Gastrocnemius medialis (tissue), 4 donors: Measurements from ENCODE around the gene PLA2G1B. TPM values are rescaled to one million over a fixed set of nuclear protein-coding genes. Genes with fewer than 3 reads are reported as not detected.

Experiments used
- ATAC-seq, 2 donors: fragments of 150-250 bp; one replicate each; pipeline ENCODE4 v1.9.1; 2016
- DNase-seq, 2 donors: peaks; one replicate each; pipeline ENCODE4 v3.0.0-alpha.2; 2019
- H3K27ac ChIP-seq, 4 donors: fragments of 200-600 bp; sonication (generic); 1 replicate in 1 of 4; 2 replicates in 3 of 4; pipeline ENCODE4 v1.5.1; 2016 to 2018; ENCODE audit warnings: mild to moderate bottlenecking in 2 of 4, moderate library complexity in 1 of 4
- H3K27me3 ChIP-seq, 3 donors: fragments of 200-600 bp; sonication (generic) in 2 of 3; 1 replicate in 1 of 3; 2 replicates in 2 of 3; pipeline versions ENCODE4 v1.5.1 to v1.6.0; 2016 to 2019; ENCODE audit warnings: mild to moderate bottlenecking in 1 of 3, moderate library complexity in 1 of 3
- H3K36me3 ChIP-seq, 2 donors: fragments of 200-600 bp; sonication (generic) in 1 of 2; one replicate each; pipeline ENCODE4 v1.5.1; 2017 to 2018
- H3K4me1 ChIP-seq, 2 donors: fragments of 200-600 bp; sonication (generic) in 1 of 2; one replicate each; pipeline ENCODE4 v1.5.1; 2016 to 2017; ENCODE audit warnings: mild to moderate bottlenecking in 2 of 2
- H3K4me3 ChIP-seq, 4 donors: fragments of 200-600 bp; sonication (generic) in 3 of 4; 1 replicate in 1 of 4; 2 replicates in 3 of 4; pipeline ENCODE4 v1.5.1; 2016 to 2019; ENCODE audit warnings: mild to moderate bottlenecking in 2 of 4
- H3K9me3 ChIP-seq, 3 donors: fragments of 200-600 bp; sonication (generic) in 2 of 3; 1 replicate in 1 of 3; 2 replicates in 2 of 3; pipeline ENCODE4 v1.5.1; 2016 to 2019
- CTCF ChIP-seq, 5 experiments: fragments of 450-650 bp in 3 of 5; fragments of 200-600 bp in 2 of 5; sonication (generic) in 2 of 5; IDR thresholded peaks in 4 of 5; conservative IDR thresholded peaks in 1 of 5; 1 replicate in 4 of 5; 2 replicates in 1 of 5; pipeline ENCODE4 v1.5.1; 2016 to 2019; ENCODE audit warnings: antibody characterized with exemption in 5 of 5, mild to moderate bottlenecking in 3 of 5, moderate library complexity in 3 of 5
- POLR2A ChIP-seq, 2 donors: fragments of 450-650 bp; IDR thresholded peaks; one replicate each; pipeline ENCODE4 v1.6.1; 2017; ENCODE audit warnings: antibody characterized with exemption in 2 of 2, mild to moderate bottlenecking in 2 of 2, moderate library complexity in 2 of 2
- in situ Hi-C, 4 donors: fragments of 200-750 bp; cut with MboI; loops; one replicate each; pipeline versions ENCODE4 v1.15.0 to v1.8.0; 2017; ENCODE audit warnings: low sequenced_read_pairs in 4 of 4
- intact Hi-C: fragments of 100-400 bp; cut with DNase I; formaldehyde crosslinking; loops from one replicate; pipeline ENCODE4 v1.15.1; 2023; ENCODE audit warnings: low total_unique reads
- total RNA-seq, 4 donors: library from RNA; depleted of rRNA; stranded (reverse); fragments of >200 nt; gene quantifications; one replicate each; pipeline versions ENCODE4 v1.1.0 to v1.2.3, GENCODE V29; 2016

PLA2G1B gene
- total RNA-seq, 4 donors from 2014 or later, result not detected

- in situ Hi-C loops (no loop called here), intact Hi-C loops (loop anchor here (1.0 to 10.0 kb wide), 4 partner anchors 15 to 697 kb away; partner anchors contain the start of genes C12orf43, COX6A1, RNU4-1 and SIRT4)
- ATAC-seq (peak; percentile 99), DNase-seq (peak; percentile 99 to 100)
- Histone ChIP-seq H3K9me3 (no peaks in the 10 kb centered on the region), H3K4me3 (peak overlapping the region; percentile 67 to 81 (median 73)), H3K36me3 (peaks cover 0 to 5% of the 10 kb centered on the region in 2 donors), H3K4me1 (peaks cover 3 to 7% of the 10 kb centered on the region in 2 donors), H3K27ac (peak overlapping the region; percentile 92 to 96 (median 94)), H3K27me3 (no peaks in the 10 kb centered on the region)
- TF ChIP-seq CTCF (IDR thresholded peaks at IDR 0.05 in 4 of 5, conservative IDR thresholded peaks at IDR 0.05 in 1 of 5), result peak; percentile 55 to 70 (median 62)
- peak; percentile 78 to 86 for TF ChIP-seq POLR2A (IDR thresholded peaks at IDR 0.05)
Measured at GRCh38 chr12:120317224-120318105, 10.1 kb downstream of the PLA2G1B start.

DNA sequence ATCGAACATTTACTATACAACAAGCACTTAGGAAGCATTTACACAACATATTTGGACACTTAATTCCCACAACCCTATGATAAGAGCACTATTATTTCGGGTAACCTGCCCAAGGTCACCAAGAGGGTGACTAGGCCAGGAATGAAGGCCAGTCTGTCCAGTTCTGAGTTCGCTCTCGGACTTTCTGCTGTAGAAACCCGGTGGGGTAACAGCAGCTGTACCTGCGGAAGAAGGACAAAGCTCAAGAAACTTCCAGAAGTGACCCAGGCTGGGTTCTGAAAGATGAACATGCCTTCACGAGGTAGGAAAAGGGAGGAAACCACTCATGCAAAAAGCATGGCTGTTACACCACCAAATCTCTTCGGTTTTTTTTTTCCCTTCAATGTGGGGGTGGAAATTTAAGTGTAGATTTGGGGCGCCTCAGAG, 10.8 kb downstream of the PLA2G1B start:
- in situ Hi-C loops (no loop called here), intact Hi-C loops (loop anchor here (1.0 to 10.0 kb wide), 4 partner anchors 15 to 698 kb away; partner anchors contain the start of genes C12orf43, COX6A1, RNU4-1 and SIRT4)
- ATAC-seq (peak; percentile 23 to 42), DNase-seq (no peak)
- peak overlapping the region; percentile 92 to 96 (median 94) for H3K27ac ChIP-seq
- H3K4me1 ChIP-seq, result peaks cover 3 to 7% of the 10 kb centered on the region in 2 donors
- H3K36me3 ChIP-seq, result peaks cover 0 to 5% of the 10 kb centered on the region in 2 donors
- H3K27me3 ChIP-seq, result no peaks in the 10 kb centered on the region
- H3K4me3 ChIP-seq, result peak overlapping the region; percentile 67 to 81 (median 73)
- TF ChIP-seq POLR2A (IDR thresholded peaks at IDR 0.05), result no peak
- H3K9me3 ChIP-seq, result no peaks in the 10 kb centered on the region

DNA sequence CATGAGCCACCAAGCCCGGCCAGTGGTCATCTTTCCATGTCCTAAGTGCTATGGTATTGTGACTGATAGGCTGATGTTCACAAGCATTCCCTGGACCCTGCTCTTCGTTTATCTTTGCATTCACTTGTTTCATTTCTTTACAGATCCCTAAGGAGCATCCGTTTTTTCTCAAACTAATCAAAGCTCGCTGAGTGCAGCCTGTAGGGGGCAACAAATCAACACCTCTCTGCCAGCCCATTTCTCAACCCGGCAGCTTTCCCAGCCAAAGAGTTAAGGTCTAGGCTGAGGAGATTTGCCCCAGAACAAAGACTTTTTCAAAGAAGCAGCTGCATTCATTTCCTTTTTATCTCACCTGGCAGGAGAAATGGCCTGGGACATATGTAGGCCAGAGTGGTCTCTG, 13.4 kb downstream of the PLA2G1B start:
- Histone ChIP-seq H3K36me3 (peaks cover 0 to 5% of the 10 kb centered on the region in 2 donors), H3K4me3 (no peak overlapping the region), H3K4me1 (peaks cover 3 to 7% of the 10 kb centered on the region in 2 donors), H3K9me3 (no peaks in the 10 kb centered on the region), H3K27me3 (no peaks in the 10 kb centered on the region), H3K27ac (no peak overlapping the region)
- intact Hi-C loops (loop anchor here (10.0 kb wide), 1 partner anchor 701 kb away; the partner anchor contains the start of gene C12orf43), in situ Hi-C loops (no loop called here)
- ATAC-seq (no peak), DNase-seq (no peak)
- no peak for TF ChIP-seq POLR2A (IDR thresholded peaks at IDR 0.05)
- TF ChIP-seq CTCF (IDR thresholded peaks at IDR 0.05 in 4 of 5, conservative IDR thresholded peaks at IDR 0.05 in 1 of 5), result no peak

GRCh38 chr12:120301962-120302815, 25.4 kb downstream of the PLA2G1B start, which contains the start of gene SIRT4:
Gene SIRT4, plus strand, starts transcription at chr12:120302321. Its CDS starts 1,241 bp downstream, at chr12:120303562.
- Histone ChIP-seq H3K36me3 (no peaks in the 10 kb centered on the region), H3K27ac (peak within 1 kb of the TSS; percentile 81 to 93 (median 88)), H3K9me3 (no peaks in the 10 kb centered on the region), H3K4me1 (peaks cover 8 to 10% of the 10 kb centered on the region in 2 donors), H3K27me3 (no peaks in the 10 kb centered on the region), H3K4me3 (peak within 1 kb of the TSS; percentile 77 to 94 (median 83))
- DNase-seq (peak; percentile 85 to 89), ATAC-seq (peak; percentile 100)
- intact Hi-C loops (loop anchor here (1.0 kb wide), 1 partner anchor 15 kb away; no protein-coding TSS in a partner anchor), in situ Hi-C loops (no loop called here)
- peak in 1 of 2 donors; percentile 48 for TF ChIP-seq POLR2A (IDR thresholded peaks at IDR 0.05)
- peak; percentile 60 to 84 (median 68) for TF ChIP-seq CTCF (IDR thresholded peaks at IDR 0.05 in 4 of 5, conservative IDR thresholded peaks at IDR 0.05 in 1 of 5)
